ENCODE measurements around the gene ATAD5.

GRCh38 chr17:30796016-30796415 lies 35.8 kb upstream of the ATAD5 start:
- TF ChIP-seq POLR2AphosphoS5 (IDR thresholded peaks at IDR 0.05; ENCODE audit: low read depth, low read length) (no peak), SIN3A (IDR thresholded peaks at IDR 0.05; ENCODE audit: borderline replicate concordance, insufficient read depth, low read length) (no peak), FOXP2 (optimal IDR thresholded peaks at IDR 0.05; ENCODE audit: borderline replicate concordance, extremely low read depth, extremely low read length, insufficient read depth) (no peak)

Measured in PFSK-1 (cell line).